ENCODE measurements around the gene NT5DC1.

NT5DC1 gene

DNA sequence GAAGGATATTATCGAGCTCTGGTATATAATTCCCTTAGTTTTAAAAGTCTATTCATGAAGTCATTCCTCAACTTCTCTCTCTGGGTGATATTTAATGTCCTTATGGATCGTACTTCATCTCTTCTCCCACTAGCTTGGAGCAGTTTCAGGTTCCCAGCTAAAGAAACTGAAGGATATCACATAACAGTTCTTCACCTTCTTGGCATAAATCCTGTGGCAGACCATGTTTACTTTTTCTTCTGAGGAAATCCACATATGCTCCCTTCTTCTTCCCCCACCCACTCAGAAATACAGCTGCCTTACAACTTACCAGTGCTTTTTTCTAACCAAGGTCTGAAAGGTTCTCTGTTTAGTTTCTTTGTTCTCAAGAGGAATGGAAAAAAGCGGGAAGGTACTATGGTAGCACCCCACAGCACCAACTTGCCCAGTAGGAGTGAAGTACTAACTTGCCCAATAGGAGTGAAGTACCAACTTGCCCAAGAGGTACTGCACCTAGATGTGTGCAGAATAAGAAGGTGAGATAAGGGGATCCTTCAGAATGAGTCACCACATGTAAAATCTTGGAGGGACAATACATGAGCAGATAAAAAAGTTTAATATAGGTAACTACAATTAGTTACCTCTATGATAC, 100.1 kb downstream of the NT5DC1 start:
- no peak for DNase-seq

DNA sequence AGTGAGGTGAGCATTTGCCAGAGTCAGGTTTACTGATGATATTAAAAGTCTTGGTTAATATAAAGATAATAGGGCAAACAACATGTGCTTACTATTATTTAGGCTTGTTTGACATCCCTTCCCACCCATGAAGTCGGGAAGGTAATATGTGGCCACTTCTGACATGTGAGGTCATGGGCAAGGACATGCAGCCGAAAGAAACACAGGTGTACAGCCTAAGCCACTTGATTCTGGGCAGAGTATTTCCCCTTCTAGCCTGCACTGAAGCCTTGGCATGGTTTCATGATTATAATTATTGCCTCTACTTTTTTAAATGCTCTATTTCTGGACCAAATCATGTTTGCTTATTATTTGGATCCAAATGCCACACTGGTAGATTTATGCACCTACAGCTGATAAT, 100.9 kb downstream of the NT5DC1 start:
- DNase-seq, result no peak

DNA sequence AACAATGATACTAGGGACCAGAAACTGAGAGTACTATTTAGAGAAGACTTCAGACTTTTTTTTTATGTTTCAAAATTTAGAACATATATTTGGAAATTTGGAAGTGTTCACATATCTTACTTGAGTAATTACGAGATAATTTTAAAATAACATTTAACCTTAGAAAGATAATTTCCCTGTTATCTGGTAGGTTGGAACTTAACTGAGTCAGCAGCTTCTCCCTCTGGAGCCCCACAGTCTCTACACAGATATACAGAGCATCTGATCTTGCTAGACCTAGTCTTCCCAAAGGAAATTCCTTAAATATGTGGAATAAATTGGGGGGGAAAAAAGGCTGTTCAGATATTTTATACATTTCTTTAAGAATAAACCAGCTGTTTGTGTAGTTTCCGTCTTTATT, 104.6 kb downstream of the NT5DC1 start:
- DNase-seq, result no peak

DNA sequence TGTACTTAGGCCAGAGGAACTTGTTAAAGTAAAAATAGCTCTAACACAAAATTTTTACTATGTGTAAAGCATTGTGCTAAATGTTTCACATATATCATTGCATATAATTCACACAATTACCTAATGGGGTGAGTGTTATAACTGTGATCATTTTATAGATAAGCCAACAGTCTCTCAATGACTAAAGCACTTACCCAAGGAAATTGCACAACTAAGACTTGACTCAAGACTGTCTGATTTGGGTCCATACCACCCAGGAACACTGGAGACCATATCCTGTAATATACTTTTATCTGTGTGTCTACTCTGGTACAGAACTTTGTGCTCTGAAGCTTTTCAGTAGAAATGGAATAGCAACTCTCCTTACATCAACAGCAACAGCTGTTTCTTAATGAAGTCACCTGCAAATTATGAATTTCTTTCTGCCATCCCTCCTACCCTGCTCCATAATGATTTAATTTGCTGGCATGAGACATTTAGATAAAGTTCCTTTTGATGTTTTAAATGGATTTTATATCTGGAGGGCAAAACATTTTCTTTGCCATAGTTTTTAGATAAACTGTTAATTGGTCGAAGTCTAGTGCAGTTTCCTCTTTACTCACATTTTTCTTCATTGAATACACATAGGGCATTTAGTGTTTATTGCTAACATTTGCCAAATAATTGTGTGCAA, 105.7 kb downstream of the NT5DC1 start:
- DNase-seq, result no peak

DNA sequence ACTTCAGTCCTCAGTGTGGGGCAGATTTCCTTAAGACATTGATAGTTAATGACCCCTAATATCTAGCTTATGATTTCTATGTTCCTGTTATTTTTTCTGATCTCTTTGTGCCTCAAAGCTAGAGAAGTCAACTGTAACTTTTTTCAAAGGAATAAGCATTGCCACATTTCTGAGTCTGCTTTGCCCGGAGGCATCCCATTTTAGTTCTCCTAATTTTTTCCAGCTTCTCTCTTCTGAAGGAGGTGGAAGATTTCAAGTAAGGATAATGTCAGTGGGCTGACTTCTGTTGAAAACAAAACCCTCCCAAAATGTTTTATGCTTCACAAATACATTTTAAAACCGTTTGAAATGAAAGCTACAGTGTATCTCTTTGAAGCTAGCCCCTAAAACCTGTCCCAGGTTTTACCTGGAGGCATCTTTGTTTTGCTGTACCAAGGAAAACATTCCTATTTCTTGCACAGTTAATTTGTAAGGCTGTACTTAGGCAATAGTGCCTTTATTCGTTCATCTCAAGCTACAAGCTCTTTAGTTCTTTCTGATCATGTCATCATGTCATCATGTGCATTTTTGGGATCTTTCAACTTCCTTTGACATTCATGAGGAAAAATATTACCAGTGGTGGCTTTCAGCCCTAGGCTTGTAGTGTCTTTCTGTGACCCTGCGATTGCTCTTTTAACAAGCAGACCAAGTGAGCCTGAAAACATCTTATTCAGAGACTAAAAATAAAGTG, 107.6 kb downstream of the NT5DC1 start:
- no peak for DNase-seq

DNA sequence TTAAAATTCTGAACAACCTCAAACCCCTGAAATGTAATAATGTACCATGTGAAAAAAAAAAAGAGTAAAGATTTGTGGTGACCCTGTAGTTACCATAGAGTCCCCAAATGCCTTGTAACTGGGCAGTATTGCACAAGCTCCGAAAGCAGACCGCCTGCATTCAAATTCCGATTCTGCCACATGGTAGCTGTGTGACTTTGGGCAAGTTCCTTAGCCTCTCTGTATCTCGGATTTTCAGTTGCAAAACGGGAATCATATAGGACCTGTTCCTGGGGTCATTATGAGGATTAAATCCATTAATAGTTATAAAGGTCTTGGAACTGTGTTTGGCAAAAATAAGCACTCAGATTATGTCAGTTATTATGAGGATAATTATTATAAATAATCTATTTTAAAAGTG, 109.7 kb downstream of the NT5DC1 start:
- DNase-seq, result no peak

DNA sequence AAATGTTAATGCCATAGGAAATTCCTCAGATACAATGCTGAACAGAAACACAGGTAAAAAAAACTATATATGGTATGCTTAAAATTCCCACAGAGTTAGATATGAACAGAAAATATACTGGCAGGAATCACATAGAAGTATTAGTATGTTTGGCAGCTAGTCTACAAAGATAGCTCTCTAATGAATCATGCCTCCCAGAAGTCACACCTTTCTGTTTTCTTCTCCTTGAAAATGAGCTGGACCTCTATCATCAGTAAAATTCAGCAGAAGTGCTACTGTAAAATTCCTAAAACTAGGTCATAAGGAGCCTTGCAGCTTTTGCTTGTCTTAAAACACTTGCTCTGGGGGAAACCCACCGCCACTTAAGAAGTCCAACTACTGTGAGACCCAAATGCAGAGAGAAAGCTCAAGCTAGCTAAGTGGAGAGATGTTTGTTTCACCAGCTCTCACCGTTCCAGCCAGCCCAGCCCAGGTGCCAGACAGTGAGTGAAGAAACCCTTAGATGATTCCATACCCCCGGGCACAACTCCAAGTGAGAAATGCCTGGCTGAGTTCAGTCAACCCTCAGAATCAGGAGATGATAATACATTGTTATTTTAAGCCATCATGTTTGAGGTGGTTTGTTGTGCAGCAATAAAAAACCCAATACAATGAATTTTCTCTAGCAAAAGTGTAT, 110.2 kb downstream of the NT5DC1 start:
- no peak for DNase-seq

DNA sequence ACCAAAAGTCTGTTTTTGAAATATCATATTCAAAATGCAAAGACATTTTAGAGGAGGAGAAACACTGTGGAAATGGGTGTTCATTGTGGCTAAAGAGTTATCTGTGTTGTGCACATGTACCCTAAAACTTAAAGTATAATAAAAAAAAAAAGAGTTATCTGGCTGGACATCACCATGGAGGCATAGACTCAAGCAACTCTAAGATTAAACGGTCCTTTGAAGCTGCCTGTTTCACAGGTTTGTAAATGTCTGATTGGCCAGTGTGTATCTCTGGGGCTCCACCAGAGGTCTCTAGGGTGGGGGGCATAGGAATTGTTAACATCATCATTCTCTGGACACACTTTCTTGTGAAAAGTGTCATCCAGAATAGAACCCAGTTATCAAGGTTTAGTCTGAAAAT, 114.0 kb downstream of the NT5DC1 start:
- no peak for DNase-seq

DNA sequence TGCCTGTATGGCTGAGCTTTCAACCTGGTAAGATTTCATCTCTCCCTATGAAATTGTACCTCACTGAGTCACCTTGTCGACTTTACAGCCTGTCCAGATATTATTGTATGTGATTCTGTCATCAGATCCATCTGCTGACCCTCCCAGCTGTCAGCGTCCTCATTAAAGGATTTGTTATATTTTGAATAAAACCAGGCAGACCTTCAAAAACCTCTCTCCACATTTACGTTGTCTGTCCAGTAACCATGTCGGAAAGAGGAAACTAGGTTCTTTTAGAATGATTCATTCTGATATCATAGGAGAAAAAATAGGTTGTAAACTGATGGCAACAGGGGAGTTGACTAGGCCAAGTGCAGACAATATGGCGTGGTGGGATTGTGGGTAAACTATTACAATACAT, 114.8 kb downstream of the NT5DC1 start:
- DNase-seq, result no peak

DNA sequence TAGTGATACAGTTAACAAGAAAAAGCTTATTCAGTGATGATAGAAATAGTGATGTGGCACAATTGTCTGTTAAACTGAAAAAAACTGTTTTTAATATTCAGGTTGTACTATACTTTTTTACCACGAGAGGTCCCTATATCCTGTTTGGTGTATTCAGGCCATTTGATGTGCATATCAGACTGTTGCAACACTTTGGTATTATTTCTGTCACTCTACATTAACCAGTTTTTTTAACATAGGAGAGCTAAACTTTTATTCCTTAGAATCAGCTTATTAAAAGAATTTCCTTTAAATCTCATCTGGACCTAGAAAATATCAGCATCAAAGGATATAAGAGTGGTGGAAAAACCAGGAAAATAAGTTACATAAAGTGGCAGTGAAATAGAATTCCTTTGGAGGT, 116.4 kb downstream of the NT5DC1 start:
- peak; percentile 83 for DNase-seq

DNA sequence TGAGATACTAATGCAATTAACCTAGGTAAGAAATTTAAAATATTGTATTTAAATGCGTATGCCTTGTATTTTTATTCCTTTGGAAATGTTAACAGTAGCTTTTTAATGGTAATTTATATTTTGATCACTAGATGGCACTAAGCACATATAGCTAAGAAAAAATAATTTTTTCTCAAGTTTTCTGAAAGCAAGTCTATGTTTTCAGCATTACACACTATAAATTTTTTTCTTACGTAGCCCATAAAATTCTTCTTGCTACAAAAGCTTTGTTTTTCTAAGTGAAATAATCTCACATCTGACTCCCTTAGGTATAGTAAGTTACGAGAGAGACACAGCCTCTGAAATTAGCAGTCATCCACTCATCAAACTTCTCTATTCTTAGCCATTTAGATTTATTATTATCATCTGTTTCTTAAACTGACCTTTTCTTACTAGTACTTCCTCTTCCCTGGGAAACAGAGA, 117.5 kb downstream of the NT5DC1 start:
- peak; percentile 46 for DNase-seq

DNA sequence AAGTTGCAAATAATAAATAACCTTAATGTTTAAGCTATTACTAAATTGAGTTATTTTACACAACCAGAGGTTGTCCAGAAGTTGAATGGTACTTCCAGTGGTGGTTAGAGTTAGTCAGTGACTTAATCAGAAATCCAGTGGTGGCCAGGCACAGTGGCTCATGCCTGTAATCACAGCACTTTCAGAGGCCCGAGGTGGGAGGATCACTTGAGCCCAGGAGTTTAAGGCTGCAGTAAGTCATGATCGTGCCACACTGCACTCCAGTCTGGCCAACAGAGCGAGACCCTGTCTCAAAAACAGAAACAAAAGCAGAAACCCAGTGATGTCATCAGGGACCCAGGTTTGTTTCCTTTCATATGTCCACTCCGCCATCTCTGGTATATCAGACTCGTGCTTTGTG, 118.2 kb downstream of the NT5DC1 start:
- no peak for DNase-seq

DNA sequence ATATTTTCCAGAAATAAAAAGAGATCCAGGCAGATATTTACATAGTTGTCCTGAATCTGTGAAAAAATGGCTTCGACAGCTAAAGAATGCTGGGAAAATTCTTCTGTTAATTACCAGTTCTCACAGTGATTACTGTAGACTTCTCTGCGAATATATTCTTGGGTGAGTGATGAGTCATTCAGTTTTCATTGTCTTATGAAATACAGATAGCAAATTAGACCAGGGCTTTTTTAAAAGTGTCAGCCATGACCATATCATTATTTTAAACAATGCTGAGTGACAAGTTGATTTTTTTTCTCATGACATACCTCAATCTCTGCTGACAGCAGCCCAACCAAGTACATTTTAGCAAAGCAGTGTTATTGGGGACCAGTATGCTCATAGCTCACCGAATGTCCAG, 120.4 kb downstream of the NT5DC1 start:
- no peak for DNase-seq

DNA sequence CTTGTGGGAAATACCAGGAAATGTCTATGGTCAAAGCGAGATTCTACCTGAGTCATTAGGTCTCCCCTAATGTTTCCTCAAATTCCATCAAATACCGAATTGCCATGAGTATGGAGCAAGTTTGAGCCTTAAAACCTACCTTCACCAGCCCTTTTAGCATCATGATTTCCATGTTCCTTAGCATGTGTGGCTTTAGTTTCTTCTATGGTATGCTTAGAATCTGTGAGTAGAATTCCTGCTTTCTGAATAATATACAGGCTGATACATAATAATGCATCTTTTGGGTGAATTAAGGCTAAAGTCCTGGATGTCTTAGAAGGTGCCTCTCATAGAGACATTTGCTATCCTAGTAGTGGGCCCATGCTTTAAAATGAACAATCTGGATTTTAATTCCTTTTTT, 121.3 kb downstream of the NT5DC1 start:
- no peak for DNase-seq

DNA sequence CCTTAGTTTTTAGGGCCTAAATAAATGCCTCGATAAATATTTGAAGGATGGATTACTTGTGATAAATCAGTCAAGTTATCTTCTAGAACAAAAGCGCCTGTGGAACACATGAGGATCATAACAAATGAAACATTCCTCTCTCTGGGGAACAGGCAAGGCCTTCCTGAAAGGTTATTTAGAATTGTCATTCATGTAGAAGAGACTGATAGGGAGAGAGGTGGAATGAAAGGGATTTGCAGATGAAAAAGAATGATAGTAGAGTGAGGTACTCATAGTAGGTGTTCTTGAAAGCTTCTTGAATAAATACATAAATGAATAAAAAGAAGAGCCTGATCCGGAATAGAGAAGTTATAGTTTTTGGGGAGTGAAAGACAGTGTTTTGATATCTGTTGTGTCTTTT, 122.7 kb downstream of the NT5DC1 start:
- no peak for DNase-seq

DNA sequence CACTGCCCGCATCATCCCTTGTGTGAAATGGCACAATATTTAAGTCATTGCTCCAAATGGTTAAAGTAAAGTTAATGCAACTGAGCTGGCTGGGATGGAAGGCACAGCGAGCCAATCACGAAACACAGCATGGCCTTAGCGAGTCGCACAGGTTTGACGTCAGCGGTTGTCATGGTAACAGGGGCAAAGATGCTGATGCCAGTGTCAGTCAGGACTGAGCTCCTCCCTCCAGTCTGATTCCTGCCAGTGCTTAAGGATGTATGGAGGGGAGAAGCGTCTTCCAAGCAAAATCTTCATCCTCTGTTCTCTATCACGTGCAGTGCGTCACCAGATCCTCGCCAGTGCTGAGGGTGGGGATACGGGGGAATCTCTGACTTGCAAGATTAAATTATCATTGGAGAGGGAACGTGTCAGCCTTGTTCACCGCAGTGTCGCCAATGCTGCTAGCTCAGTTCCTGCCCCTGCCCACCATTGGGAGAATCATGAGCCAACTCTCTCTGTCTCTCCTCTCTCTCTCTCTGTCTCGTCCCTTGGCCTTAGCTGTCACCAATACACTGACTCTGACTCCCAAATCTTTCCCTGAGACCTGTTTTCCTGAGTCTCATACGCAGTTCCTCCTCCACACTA, 128.7 kb downstream of the NT5DC1 start:
- DNase-seq, result peak; percentile 99

DNA sequence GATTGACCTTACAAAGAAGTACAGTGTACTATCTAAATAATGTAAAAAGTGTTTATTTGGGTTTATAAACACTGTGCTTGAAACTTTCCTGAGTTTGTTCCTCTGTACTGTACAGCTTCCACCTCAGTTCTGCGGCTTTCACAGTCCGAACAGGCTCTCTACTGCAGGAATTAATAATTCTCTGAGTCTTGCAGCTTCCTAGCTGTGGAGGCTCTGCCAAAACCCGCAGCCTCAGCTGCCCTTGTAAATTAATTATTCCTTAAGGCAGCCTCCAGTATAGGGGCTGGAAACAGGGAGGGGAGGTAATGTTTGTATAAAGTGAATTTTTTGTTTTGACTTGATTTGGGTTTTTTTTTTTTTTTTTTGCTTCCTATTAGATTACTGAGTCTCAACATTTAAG, 134.0 kb downstream of the NT5DC1 start:
- DNase-seq, result no peak

DNA sequence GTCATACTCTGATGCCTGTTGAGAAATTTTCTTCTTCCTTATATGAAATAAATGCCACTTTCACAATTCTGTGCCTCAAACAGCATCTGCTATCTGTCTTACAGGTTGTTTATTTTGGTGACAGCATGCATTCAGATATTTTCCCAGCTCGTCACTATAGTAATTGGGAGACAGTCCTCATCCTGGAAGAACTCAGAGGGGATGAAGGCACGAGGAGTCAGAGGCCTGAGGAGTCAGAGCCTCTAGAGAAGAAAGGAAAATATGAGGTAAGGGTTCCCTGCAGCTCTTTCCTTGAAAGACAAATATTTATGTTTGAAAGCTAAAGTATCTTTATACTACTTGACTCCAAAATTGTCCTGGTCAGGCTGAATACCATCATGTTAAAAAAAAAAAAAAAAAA, 137.4 kb downstream of the NT5DC1 start:
- no peak for DNase-seq

DNA sequence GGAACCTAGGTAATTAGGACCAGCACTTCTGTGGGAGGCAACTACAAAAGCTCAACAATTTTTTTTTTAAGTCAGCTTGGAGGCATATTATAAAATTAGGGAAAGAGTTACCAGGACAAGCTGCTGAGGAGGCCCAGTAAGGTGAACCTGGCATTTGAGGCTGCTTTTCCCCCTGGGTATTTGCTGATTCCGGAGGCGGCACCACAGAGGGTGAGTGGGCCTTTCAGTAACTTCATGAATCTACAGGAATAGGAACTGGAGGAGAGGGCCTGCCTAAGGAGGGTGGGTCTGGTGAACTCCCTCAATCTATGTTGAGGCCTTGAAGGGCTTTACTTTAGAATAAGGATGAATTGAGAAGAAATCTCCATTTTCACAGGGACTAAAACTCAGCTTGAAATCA, 138.6 kb downstream of the NT5DC1 start:
- no peak for DNase-seq

DNA sequence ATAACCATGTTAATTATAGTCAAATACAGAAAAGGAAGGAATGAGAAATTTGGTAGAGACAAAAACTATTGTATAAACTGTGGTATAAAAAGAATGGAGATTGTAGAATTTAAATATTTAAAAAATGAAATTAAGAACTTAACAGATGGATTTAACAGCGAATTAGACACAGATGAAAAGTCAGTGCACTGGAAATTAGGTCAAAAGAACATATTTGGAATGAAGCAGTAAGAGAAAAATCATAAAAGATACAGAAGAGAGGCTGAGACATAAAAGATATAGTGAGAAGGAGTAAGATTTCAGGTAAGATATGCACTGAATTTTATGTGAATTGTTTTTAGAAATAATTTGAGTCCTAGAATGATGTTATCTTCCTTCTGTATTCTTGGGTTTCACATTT, 139.2 kb downstream of the NT5DC1 start:
- no peak for DNase-seq

DNA sequence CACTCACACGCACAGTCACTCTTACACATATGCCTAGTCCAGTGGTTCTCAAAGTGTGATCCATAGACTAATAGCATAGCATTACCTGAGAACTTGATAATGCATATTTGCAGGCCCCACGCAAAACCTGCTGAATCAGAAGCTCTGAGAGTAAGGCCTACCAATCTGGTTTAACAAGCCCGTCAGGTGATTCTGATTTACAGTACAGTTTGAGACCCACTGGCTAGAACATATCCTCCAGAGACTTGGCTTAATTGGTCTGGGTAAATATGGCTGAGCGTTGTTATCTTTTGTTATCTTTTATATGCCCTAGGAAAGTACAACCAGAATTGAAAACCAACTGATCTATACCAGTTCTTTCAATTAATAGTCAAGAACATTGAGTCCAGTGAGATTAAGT, 143.6 kb downstream of the NT5DC1 start:
- no peak for DNase-seq

DNA sequence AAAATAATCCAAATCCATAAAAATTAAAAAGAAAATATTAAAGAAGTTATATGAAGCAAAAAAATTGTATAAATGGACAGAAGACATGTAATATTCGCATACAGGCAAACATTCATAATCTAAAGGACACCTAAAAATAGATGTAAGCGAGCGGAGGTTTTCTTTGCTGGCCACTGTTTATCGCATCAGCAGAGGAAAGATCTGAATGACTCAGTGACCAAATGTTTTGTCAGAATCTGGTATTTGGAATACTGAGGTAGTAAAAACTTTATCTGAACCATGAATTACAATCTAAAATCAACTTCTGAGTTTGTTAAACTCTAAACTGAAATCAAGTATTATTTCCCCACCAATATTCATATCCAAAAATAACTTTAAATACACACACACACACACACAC, 145.4 kb downstream of the NT5DC1 start:
- no peak for DNase-seq

DNA sequence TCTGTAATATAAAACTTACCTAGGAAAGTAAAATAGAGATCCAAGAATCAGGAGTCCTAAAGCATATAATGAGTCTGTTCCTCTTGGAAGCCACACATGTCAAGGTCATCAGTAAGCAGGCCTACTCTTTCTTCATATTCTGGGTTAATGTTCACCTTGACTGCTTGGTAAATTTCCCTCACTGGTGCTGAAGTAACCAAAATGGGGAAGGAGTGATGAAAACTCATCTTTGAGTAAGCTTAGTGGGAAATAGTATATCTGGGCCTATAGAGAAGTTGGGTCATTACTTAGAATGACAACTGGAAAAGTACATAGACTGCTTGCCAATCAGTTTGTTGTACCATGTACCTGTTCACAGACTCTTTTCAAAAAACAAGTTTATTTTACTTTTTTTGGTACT, 146.6 kb downstream of the NT5DC1 start:
- DNase-seq, result no peak

All from eye (tissue), 1 donor.